ENCODE results near the gene C12orf56.
"Not testable (repeated sequence)": the region's sequence is repeated elsewhere in the genome, so short reads cannot be mapped to it uniquely, and the experiment has no call there.

Gene C12orf56

DNA sequence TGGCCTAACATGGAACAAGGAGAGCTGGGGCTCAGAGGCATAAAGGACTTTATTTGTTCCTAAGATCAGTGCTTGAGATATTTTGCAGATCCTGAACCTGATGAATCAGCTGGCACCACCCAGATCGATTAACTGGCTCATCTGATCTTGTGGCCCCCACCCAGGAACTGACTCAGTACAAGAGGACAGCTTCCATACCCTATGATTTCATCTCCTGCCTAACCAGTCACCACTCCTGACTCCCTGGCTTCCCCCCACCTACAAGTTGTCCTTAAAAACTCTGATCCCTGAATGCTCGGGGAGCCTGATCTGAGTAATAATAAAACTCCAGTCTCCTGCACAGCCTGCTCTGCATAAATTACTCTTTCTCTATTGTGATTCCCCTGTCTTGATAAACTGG lies 5.1 kb downstream of the C12orf56 start:
- peak in 1 of 2 donors; percentile 33 for DNase-seq (ENCODE audit: low read depth in 2 of 2)

DNA sequence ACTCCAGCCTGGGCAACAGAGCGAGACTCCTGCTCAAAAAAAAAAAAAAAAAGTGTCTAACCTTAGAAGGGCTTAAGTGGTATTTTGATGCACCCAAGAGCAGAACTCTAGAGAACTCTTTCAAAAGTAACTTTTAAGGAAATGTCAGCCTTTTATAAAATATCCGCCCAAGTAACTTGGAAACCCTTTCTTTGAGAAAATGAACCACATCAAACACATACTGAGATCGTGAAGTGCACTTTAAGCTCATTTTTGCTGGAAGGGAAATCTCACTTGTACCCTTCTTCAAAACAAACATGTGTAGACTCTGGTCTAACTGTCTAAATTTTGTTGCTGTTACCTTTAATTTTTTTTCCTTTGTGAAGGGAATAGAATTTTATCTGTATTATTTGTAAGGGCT lies 5.5 kb downstream of the C12orf56 start:
- DNase-seq (ENCODE audit: low read depth in 2 of 2), result no peak

- no peak for DNase-seq (ENCODE audit: low read depth in 2 of 2)
These were observed 6.9 kb downstream of the C12orf56 start for GRCh38 chr12:64383675-64384074.

- DNase-seq (ENCODE audit: low read depth in 2 of 2), result no peak
These were observed 27.7 kb downstream of the C12orf56 start for GRCh38 chr12:64362721-64363305.

- not testable (repeated sequence) for DNase-seq (ENCODE audit: low read depth in 2 of 2)
These were observed 29.4 kb downstream of the C12orf56 start for GRCh38 chr12:64361173-64361572.

- DNase-seq (ENCODE audit: low read depth in 2 of 2), result not testable (repeated sequence)
These were observed 34.3 kb downstream of the C12orf56 start for GRCh38 chr12:64356209-64356608.

- DNase-seq (ENCODE audit: low read depth in 2 of 2), result no peak
These were observed 38.4 kb downstream of the C12orf56 start for GRCh38 chr12:64352181-64352580.

DNA sequence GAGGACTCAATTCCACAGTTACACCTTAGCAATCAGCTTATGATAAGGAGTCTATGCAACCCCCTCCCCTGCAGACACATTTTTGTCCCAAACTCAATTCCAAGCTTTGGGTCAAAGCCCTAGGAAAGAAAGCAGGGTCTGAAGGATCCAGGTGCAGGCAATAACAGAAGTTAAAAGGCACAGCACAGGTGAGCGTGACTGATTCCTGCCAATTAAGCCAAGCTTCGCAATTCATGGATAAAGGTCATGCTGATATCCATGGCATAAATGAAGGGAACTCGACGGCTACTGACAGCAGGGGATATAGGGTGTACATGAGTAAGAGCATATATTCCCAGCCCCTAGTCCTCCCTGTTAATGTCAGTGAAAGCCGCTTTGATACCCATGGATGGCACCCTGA lies 39.3 kb downstream of the C12orf56 start:
- DNase-seq (ENCODE audit: low read depth in 2 of 2), result no peak

GRCh38 chr12:64347630-64348029 lies 42.9 kb downstream of the C12orf56 start:
- no peak for DNase-seq (ENCODE audit: low read depth in 2 of 2)

DNA sequence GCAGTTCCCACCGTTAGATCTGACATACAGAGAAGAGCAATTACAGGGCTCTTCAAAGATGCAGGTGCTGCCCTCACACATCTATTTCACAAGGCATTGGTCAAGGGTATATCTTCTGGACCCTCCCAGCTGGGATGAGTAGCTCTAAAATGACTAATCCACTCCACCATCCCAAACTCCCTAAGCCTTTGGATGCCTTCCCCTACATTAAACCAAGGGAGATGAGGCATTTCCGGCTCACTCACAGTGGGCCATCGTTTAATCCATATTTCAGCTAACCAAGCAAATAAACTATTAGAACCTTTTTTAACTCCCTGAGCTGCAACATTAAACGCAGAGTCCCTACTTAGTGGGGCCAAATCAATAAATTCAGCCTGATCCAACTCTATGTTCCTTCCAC lies 45.9 kb downstream of the C12orf56 start:
- DNase-seq (ENCODE audit: low read depth in 2 of 2), result not testable (repeated sequence)

- not testable (repeated sequence) for DNase-seq (ENCODE audit: low read depth in 2 of 2)
These were observed 50.0 kb downstream of the C12orf56 start for GRCh38 chr12:64340546-64340945.

GRCh38 chr12:64335886-64336466 lies 54.6 kb downstream of the C12orf56 start:
- no peak for DNase-seq (ENCODE audit: low read depth in 2 of 2)

DNA sequence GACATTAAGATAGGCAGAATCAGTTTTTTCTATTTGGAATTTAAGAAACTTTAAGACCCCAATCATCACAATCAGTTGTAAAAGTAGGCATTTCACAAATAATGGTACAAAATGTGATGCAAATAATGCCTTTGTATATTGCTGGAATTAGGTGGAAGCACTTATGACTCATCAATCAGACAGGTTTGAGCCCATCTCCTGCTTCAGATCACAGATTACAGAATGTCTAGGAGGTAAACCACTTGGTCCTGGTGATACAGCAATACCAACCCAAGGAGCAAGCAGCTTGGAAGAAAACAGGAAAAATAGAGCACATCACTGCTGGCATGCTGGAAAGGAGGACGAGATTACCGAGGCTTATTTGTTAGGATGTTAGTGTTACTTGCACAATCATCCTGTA lies 57.6 kb downstream of the C12orf56 start:
- DNase-seq (ENCODE audit: low read depth in 2 of 2), result no peak

GRCh38 chr12:64332296-64332695 lies 58.3 kb downstream of the C12orf56 start:
- DNase-seq (ENCODE audit: low read depth in 2 of 2), result no peak

GRCh38 chr12:64329031-64329710 lies 61.4 kb downstream of the C12orf56 start:
- DNase-seq (ENCODE audit: low read depth in 2 of 2), result not testable (repeated sequence)

DNA sequence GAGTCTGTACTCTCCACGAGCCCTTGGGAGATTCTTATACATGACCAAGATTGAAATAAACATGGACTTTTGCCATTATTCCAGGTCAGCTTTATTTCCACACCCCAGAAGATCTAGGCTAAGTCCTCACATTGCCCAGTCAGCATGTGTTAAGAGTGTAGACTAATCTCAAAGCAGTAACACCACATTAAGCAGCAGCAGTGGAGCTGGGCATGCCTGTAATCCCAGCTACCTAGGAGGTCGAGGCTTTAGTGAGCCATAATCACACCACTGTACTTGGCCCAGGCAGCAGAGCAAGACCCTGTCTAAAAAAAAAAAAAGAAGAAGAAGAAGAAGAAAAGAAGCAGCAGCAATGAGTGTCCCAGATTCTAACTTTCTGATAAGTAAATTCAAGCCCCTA lies 65.5 kb downstream of the C12orf56 start:
- no peak for DNase-seq (ENCODE audit: low read depth in 2 of 2)

- DNase-seq (ENCODE audit: low read depth in 2 of 2), result no peak
These were observed 66.9 kb downstream of the C12orf56 start for GRCh38 chr12:64323476-64324225.

DNA sequence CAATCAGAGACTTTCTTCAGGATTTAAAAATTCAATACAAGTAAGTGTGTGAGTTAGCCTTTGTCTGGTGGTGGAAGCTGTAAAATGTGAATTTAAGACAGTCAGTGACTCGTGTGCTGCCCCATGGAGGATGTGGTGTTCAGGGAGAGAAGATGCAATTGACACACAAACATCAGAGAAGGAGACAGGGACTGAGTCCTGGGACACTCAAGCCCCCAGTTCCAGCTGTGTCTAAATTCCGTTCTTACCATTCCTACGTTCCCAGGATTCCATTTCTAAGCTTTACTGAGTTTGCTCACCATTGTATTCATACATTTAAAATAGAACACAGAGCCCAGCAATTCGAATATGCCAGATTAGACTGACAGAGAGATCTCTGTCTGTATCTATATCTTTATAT lies 67.6 kb downstream of the C12orf56 start:
- DNase-seq (ENCODE audit: low read depth in 2 of 2), result no peak

DNA sequence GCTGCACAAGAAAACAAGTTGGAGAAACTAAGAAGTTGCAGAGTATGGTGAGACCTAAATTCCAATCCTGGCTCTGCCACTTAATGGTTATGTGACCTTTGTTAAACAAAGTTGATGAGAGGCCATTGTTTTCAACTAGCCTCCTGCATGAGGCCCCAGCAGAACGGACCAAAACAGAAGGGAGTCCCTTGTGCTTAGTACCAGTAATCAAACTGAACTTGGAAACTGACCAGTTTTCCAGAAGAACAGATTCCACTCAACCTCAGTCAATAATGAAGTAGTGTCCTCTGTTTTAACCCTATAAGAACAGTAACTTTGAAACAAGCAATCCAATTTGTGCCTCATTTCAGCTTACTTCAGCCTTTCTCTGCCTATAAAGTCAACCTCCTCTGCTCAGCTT lies 69.9 kb downstream of the C12orf56 start:
- DNase-seq (ENCODE audit: low read depth in 2 of 2), result no peak

DNA sequence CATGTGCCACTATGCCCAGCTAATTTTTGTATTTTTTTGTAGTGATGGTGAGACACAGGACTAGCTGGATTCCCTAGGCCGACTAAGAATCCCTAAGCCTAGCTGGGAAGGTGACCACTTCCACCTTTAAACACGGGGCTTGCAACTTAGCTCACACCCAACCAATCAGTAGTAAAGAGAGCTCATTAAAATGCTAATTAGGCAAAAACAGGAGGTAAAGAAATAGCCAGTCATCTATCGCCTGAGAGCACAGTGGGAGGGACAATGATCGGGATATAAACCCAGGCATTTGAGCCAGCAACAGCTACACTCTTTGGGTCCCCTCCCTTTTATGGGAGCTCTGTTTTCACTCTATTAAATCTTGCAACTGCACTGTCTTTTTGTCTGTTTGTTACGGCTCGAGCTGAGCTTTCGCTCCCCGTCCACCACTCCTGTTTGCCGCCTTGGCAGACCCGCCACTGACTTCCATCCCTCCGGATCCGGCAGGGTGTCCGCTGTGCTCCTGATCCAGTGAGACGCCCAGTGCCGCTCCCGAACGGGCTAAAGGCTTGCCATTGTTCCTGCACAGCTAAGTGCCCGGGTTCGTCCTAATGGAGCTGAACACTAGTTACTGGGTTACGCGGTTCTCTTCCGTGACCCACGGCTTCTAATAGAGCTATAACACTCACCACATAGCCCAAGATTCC lies 70.9 kb downstream of the C12orf56 start:
- DNase-seq (ENCODE audit: low read depth in 2 of 2), result not testable (repeated sequence)

DNA sequence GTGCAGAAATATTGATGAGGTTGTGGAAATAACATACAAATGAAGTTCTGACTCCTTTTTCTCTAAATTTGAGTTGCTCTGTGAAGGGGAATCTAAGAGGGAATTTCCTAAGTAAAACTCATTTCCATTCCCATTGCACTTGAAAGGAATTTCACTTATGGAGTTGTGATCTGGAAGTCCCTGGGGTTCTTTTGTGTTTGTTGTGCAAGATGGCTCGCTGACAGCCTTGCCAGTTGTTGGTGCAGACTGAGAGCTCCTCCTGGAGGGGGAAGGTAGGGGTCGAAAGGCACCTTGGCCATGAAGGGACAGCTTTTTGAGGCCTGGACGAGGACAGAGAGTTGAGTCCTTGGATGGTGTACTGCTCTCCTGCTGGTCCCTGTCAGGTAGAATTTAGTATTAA lies 72.0 kb downstream of the C12orf56 start:
- DNase-seq (ENCODE audit: low read depth in 2 of 2), result no peak

- DNase-seq (ENCODE audit: low read depth in 2 of 2), result no peak
These were observed 78.7 kb downstream of the C12orf56 start for GRCh38 chr12:64311877-64312276.
